Measurements from ENCODE around the gene ASS1.

Gene ASS1

GRCh38 chr9:130445268-130445983 is 665 bp downstream of the ASS1 start:
- Histone ChIP-seq H3K4me3 (ENCODE audit: low read length) (peak overlapping the region; percentile 61; the same call in 1 of the 2 replicates), H3K27ac (ENCODE audit: low read length) (no peak overlapping the region)
- DNase-seq (ENCODE audit: low read depth, low spot score), result no peak

GRCh38 chr9:130446101-130446861 is 1.5 kb downstream of the ASS1 start:
- no peaks in the 10 kb centered on the region for H3K9me3 ChIP-seq (ENCODE audit: control insufficient read depth, insufficient read depth, low read length)
- H3K4me1 ChIP-seq (ENCODE audit: control insufficient read depth, insufficient read depth, low read length), result peaks cover 23% of the 10 kb centered on the region
- no CpG with 5 or more reads among the region's 16 CpGs for WGBS (ENCODE audit: insufficient coverage, insufficient read length)
- peaks cover 2% of the 10 kb centered on the region; the same call in 1 of the 2 replicates for H3K27me3 ChIP-seq (ENCODE audit: control insufficient read depth, insufficient read depth, low read length)
- H3K36me3 ChIP-seq (ENCODE audit: control insufficient read depth, insufficient read depth, low read length), result no peaks in the 10 kb centered on the region
- no peak for DNase-seq (ENCODE audit: low read depth, low spot score)
- no peak overlapping the region; the same call in 1 of the 2 replicates for H3K4me3 ChIP-seq (ENCODE audit: low read length)
- H3K27ac ChIP-seq (ENCODE audit: low read length), result no peak overlapping the region

More at GRCh38 chr9:130445268-130445983, 665 bp downstream of the ASS1 start:
- Histone ChIP-seq H3K27me3 (ENCODE audit: control insufficient read depth, insufficient read depth, low read length) (peaks cover 2% of the 10 kb centered on the region; the same call in 1 of the 2 replicates), H3K36me3 (ENCODE audit: control insufficient read depth, insufficient read depth, low read length) (no peaks in the 10 kb centered on the region), H3K9me3 (ENCODE audit: control insufficient read depth, insufficient read depth, low read length) (no peaks in the 10 kb centered on the region), H3K4me1 (ENCODE audit: control insufficient read depth, insufficient read depth, low read length) (peaks cover 20% of the 10 kb centered on the region)
- WGBS (ENCODE audit: insufficient coverage, insufficient read length), result no CpG with 5 or more reads among the region's 30 CpGs

DNA sequence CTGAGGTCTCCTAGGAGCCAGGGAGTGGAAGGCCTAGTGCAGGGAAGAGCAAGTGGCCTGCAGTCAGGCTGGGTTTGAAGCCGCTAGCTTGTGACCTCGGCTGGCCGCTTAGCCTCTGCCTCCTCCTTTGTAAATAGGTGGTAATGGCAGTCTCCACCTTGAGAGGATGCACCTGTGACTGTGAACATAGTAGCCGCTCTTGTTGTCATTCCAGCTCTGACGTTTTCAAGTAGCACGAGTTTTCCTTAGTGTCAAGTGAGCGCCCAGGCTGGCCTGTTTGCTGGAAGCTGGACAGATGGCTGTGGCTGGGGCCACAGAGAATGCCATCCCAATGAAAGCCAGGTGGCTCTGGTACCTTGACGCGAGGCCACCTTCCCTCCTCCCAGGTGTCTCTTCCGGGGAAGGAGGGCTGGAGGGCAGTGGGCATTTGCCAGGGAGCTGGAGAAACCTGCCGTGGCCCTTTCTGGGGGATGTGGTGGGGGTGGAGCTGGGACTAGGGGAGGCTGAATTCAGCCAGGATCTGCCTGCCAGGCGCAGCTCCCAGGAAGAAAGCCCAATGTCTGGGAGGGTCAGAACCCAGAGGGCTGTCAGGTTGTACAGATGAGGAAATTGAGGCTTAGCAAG is 2.5 kb downstream of the ASS1 start:
- Histone ChIP-seq H3K27me3 (ENCODE audit: control insufficient read depth, insufficient read depth, low read length) (peaks cover 2% of the 10 kb centered on the region; the same call in 1 of the 2 replicates), H3K4me3 (ENCODE audit: low read length) (no peak overlapping the region), H3K4me1 (ENCODE audit: control insufficient read depth, insufficient read depth, low read length) (peaks cover 25% of the 10 kb centered on the region), H3K27ac (ENCODE audit: low read length) (no peak overlapping the region), H3K9me3 (ENCODE audit: control insufficient read depth, insufficient read depth, low read length) (no peaks in the 10 kb centered on the region), H3K36me3 (ENCODE audit: control insufficient read depth, insufficient read depth, low read length) (no peaks in the 10 kb centered on the region)
- no peak for DNase-seq (ENCODE audit: low read depth, low spot score)
- WGBS (ENCODE audit: insufficient coverage, insufficient read length), result no CpG with 5 or more reads among the region's 12 CpGs

DNA sequence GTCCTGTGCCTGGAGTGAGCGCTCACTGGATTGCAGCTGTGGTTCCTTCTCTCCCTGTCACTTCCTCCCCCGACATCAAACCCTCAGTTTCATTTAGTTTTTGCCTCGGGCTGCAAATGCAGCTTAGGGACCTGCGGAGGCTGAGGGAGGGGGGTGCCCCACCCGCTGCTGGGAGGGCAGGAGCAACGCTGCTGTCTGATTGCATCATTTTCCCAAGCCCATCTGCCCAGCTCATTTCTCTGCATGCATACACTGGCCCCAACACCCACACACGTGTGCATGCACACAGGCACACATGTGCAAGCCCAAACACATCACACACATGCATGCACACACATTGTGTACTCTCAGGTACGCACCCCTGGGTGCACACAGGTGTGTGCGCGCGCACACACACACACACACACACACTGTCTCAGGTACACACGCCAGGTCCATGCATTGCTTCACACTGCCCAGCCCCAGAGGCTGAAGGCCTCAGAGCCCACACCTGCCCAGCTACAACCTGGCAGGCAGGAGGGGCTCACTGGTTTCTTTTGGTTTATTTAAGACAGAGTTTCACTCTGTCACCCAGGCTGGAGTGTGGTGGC is 3.4 kb downstream of the ASS1 start:
- H3K27ac ChIP-seq (ENCODE audit: low read length), result no peak overlapping the region
- H3K4me3 ChIP-seq (ENCODE audit: low read length), result no peak overlapping the region
- H3K27me3 ChIP-seq (ENCODE audit: control insufficient read depth, insufficient read depth, low read length), result peaks cover 2% of the 10 kb centered on the region; the same call in 1 of the 2 replicates
- peaks cover 25% of the 10 kb centered on the region for H3K4me1 ChIP-seq (ENCODE audit: control insufficient read depth, insufficient read depth, low read length)
- no peaks in the 10 kb centered on the region for H3K9me3 ChIP-seq (ENCODE audit: control insufficient read depth, insufficient read depth, low read length)
- WGBS (ENCODE audit: insufficient coverage, insufficient read length), result no CpG with 5 or more reads among the region's 12 CpGs
- H3K36me3 ChIP-seq (ENCODE audit: control insufficient read depth, insufficient read depth, low read length), result no peaks in the 10 kb centered on the region
- no peak for DNase-seq (ENCODE audit: low read depth, low spot score)

GRCh38 chr9:130448771-130449603 is 4.2 kb downstream of the ASS1 start:
- no peak overlapping the region for H3K27ac ChIP-seq (ENCODE audit: low read length)
- no peak overlapping the region for H3K4me3 ChIP-seq (ENCODE audit: low read length)
- no peaks in the 10 kb centered on the region for H3K9me3 ChIP-seq (ENCODE audit: control insufficient read depth, insufficient read depth, low read length)
- H3K27me3 ChIP-seq (ENCODE audit: control insufficient read depth, insufficient read depth, low read length), result no peaks in the 10 kb centered on the region; the same call in 1 of the 2 replicates
- peaks cover 25% of the 10 kb centered on the region for H3K4me1 ChIP-seq (ENCODE audit: control insufficient read depth, insufficient read depth, low read length)
- H3K36me3 ChIP-seq (ENCODE audit: control insufficient read depth, insufficient read depth, low read length), result no peaks in the 10 kb centered on the region
- WGBS (ENCODE audit: insufficient coverage, insufficient read length), result no CpG with 5 or more reads among the region's 10 CpGs
- DNase-seq (ENCODE audit: low read depth, low spot score), result no peak

GRCh38 chr9:130450344-130451003 is 5.7 kb downstream of the ASS1 start:
- H3K4me1 ChIP-seq (ENCODE audit: control insufficient read depth, insufficient read depth, low read length), result peaks cover 23% of the 10 kb centered on the region
- no CpG with 5 or more reads among the region's 15 CpGs for WGBS (ENCODE audit: insufficient coverage, insufficient read length)
- no peaks in the 10 kb centered on the region for H3K36me3 ChIP-seq (ENCODE audit: control insufficient read depth, insufficient read depth, low read length)
- no peak overlapping the region for H3K4me3 ChIP-seq (ENCODE audit: low read length)
- no peak for DNase-seq (ENCODE audit: low read depth, low spot score)
- H3K9me3 ChIP-seq (ENCODE audit: control insufficient read depth, insufficient read depth, low read length), result no peaks in the 10 kb centered on the region
- H3K27me3 ChIP-seq (ENCODE audit: control insufficient read depth, insufficient read depth, low read length), result no peaks in the 10 kb centered on the region
- no peak overlapping the region for H3K27ac ChIP-seq (ENCODE audit: low read length)

DNA sequence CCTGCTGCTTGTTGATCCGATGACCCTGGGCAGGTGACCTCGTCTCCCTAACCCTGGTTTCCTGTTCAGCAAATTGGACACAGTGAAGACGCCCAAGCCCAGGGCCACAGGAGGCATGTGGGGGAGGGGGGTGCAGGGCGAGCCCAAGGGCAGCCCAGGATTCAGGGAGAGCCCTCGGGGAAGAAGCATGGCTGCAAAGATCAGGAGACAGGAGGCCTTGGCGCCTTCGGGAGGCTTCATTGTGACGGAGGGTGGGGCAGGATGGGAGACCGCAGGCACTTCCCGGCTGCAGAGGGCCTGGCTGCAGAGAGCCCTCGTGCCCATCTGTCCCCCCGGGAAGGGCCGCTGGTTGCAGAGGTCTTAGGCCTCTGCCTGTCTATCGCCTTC is 6.2 kb downstream of the ASS1 start:
- H3K36me3 ChIP-seq (ENCODE audit: control insufficient read depth, insufficient read depth, low read length), result no peaks in the 10 kb centered on the region
- peaks cover 23% of the 10 kb centered on the region for H3K4me1 ChIP-seq (ENCODE audit: control insufficient read depth, insufficient read depth, low read length)
- H3K27ac ChIP-seq (ENCODE audit: low read length), result no peak overlapping the region
- no CpG with 5 or more reads among the region's 14 CpGs for WGBS (ENCODE audit: insufficient coverage, insufficient read length)
- no peak for DNase-seq (ENCODE audit: low read depth, low spot score)
- H3K4me3 ChIP-seq (ENCODE audit: low read length), result no peak overlapping the region
- no peaks in the 10 kb centered on the region for H3K27me3 ChIP-seq (ENCODE audit: control insufficient read depth, insufficient read depth, low read length)
- no peaks in the 10 kb centered on the region for H3K9me3 ChIP-seq (ENCODE audit: control insufficient read depth, insufficient read depth, low read length)

GRCh38 chr9:130451509-130452388 is 7.0 kb downstream of the ASS1 start:
- Histone ChIP-seq H3K4me1 (ENCODE audit: control insufficient read depth, insufficient read depth, low read length) (peaks cover 18% of the 10 kb centered on the region), H3K27ac (ENCODE audit: low read length) (no peak overlapping the region), H3K4me3 (ENCODE audit: low read length) (no peak overlapping the region), H3K27me3 (ENCODE audit: control insufficient read depth, insufficient read depth, low read length) (no peaks in the 10 kb centered on the region), H3K36me3 (ENCODE audit: control insufficient read depth, insufficient read depth, low read length) (no peaks in the 10 kb centered on the region), H3K9me3 (ENCODE audit: control insufficient read depth, insufficient read depth, low read length) (no peaks in the 10 kb centered on the region)
- DNase-seq (ENCODE audit: low read depth, low spot score), result no peak
- no CpG with 5 or more reads among the region's 23 CpGs for WGBS (ENCODE audit: insufficient coverage, insufficient read length)

DNA sequence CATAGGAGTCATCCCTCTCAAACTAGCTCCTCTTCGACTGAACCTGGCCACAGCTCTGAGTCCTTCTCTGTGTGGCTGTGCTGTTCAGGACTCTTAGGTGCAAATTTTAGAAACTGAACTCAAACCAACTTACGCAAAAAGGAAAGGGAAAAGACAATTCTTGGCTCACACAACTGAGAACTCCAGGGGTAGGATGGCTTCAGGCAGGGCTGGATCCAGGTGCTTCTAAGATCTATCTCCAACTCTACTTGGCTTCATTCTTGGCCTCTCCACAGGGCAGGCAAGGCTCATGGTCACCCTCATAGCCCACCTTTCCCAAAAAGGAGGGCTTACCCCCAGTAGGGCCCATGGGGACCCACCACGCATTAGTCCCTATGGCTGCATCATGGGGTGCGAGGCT is 8.1 kb downstream of the ASS1 start:
- no CpG with 5 or more reads among the region's 4 CpGs for WGBS (ENCODE audit: insufficient coverage, insufficient read length)
- no peak for DNase-seq (ENCODE audit: low read depth, low spot score)
- no peaks in the 10 kb centered on the region for H3K9me3 ChIP-seq (ENCODE audit: control insufficient read depth, insufficient read depth, low read length)
- no peak overlapping the region for H3K4me3 ChIP-seq (ENCODE audit: low read length)
- peaks cover 9% of the 10 kb centered on the region; the same call in 1 of the 2 replicates for H3K4me1 ChIP-seq (ENCODE audit: control insufficient read depth, insufficient read depth, low read length)
- no peak overlapping the region for H3K27ac ChIP-seq (ENCODE audit: low read length)
- no peaks in the 10 kb centered on the region for H3K27me3 ChIP-seq (ENCODE audit: control insufficient read depth, insufficient read depth, low read length)
- no peaks in the 10 kb centered on the region for H3K36me3 ChIP-seq (ENCODE audit: control insufficient read depth, insufficient read depth, low read length)

All from iPS DF 6.9 (cell line).